ENCODE data around the gene SF3B6. TPM values are rescaled to one million over a fixed set of nuclear protein-coding genes. Genes with fewer than 3 reads are reported as not detected.

SF3B6 gene
- total RNA-seq, 1 experiment from 2014 or later, result 123 TPM

DNA sequence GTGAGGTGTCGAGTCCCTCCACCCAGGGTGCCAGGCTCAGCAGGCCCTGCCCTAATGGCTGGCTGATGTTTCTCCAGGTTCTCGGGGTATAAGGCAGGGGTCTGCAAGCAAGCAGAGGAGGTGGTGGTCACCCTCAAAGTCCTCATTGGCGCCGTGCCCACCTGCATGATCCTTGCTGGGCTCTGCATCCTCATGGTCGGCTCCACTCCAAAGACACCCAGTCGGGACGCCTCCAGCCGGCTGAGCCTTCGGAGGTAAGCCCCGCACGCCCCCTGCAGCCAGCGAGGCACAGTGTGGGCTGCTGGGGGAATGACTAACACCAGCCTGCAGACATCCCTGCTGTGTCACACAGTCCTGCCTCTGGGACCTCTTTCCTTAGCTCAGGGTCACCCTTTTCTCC lies 52.1 kb downstream of the SF3B6 start:
- BruUV-seq (replicated peaks), result no TSS peak
- TF ChIP-seq EZH2 (IDR thresholded peaks at IDR 0.05; ENCODE audit: low read depth), result no peak
- TF ChIP-seq, protein P1, sequence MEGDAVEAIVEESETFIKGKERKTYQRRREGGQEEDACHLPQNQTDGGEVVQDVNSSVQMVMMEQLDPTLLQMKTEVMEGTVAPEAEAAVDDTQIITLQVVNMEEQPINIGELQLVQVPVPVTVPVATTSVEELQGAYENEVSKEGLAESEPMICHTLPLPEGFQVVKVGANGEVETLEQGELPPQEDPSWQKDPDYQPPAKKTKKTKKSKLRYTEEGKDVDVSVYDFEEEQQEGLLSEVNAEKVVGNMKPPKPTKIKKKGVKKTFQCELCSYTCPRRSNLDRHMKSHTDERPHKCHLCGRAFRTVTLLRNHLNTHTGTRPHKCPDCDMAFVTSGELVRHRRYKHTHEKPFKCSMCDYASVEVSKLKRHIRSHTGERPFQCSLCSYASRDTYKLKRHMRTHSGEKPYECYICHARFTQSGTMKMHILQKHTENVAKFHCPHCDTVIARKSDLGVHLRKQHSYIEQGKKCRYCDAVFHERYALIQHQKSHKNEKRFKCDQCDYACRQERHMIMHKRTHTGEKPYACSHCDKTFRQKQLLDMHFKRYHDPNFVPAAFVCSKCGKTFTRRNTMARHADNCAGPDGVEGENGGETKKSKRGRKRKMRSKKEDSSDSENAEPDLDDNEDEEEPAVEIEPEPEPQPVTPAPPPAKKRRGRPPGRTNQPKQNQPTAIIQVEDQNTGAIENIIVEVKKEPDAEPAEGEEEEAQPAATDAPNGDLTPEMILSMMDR (conservative IDR thresholded peaks at IDR 0.05), result no peak
- Histone ChIP-seq H3K9me2 (ENCODE audit: insufficient read depth) (no peaks in the 10 kb centered on the region), H4K20me1 (ENCODE audit: insufficient read depth) (no peaks in the 10 kb centered on the region), H3K9me3 (ENCODE audit: insufficient read depth, low read depth) (no peaks in the 10 kb centered on the region), H3K27me3 (ENCODE audit: insufficient read depth, low read depth) (no peaks in the 10 kb centered on the region), H3K36me3 (ENCODE audit: low read depth) (no peaks in the 10 kb centered on the region), H2AFZ (no peak overlapping the region), H3K4me1 (replicated peaks; ENCODE audit: insufficient read depth) (peaks cover 19% of the 10 kb centered on the region), H3K79me2 (ENCODE audit: low read depth) (no peaks in the 10 kb centered on the region), H3K4me2 (no peak overlapping the region), H3K27ac (no peak overlapping the region), H3K4me3 (no peak overlapping the region), H3F3A (ENCODE audit: insufficient read depth, low read depth) (peaks cover 23% of the 10 kb centered on the region; the same call in 1 of the 2 replicates)
- DNase-seq, result no peak
- CTCF ChIA-PET, result no interaction called here
- POLR2A ChIA-PET (ENCODE audit: unreplicated experiment), result no interaction called here
- intact Hi-C loops (cut with micrococcal nuclease; ENCODE audit: unreplicated experiment), result no loop called here

DNA sequence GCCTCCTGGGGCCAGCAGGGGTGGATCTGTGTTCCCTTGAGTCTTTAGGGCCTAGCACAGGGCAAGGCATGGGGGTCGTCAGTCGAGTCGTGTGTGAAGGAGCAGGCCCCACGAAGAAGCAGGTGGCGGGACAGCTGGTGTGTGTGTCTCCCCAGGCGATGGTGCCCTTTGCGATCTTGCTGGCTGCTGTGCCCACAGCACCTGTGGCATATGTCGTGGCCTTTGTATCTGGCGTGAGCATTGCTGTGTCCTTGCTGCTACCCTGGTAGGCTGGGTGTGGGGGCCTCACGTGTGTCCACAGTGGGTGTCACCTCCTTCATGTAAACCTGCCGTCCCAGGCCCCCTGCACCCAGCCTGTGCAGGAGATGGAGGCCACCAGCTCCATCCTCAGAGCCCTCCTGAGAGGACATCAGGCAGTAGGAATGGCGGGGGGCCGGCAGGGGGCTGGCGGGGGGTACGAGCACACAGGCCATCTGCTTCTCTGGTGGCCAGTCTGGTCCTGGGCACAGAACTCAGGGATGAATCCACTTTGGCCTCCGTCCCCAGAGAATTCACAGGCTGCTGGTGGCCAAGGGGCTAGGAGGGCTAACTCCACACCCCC lies 53.1 kb downstream of the SF3B6 start:
- Histone ChIP-seq H3K4me1 (replicated peaks; ENCODE audit: insufficient read depth) (peaks cover 19% of the 10 kb centered on the region), H3K79me2 (ENCODE audit: low read depth) (no peaks in the 10 kb centered on the region), H2AFZ (no peak overlapping the region), H3K4me3 (no peak overlapping the region), H3K27me3 (ENCODE audit: insufficient read depth, low read depth) (no peaks in the 10 kb centered on the region), H3K36me3 (ENCODE audit: low read depth) (no peaks in the 10 kb centered on the region), H3F3A (ENCODE audit: insufficient read depth, low read depth) (peaks cover 23% of the 10 kb centered on the region; the same call in 1 of the 2 replicates), H3K27ac (no peak overlapping the region), H3K9me3 (ENCODE audit: insufficient read depth, low read depth) (no peaks in the 10 kb centered on the region), H4K20me1 (ENCODE audit: insufficient read depth) (no peaks in the 10 kb centered on the region), H3K9me2 (ENCODE audit: insufficient read depth) (no peaks in the 10 kb centered on the region), H3K4me2 (no peak overlapping the region)
- DNase-seq, result no peak
- ChIA-PET POLR2A (ENCODE audit: unreplicated experiment) (no interaction called here), CTCF (no interaction called here)
- BruUV-seq (replicated peaks), result no TSS peak
- intact Hi-C loops (cut with micrococcal nuclease; ENCODE audit: unreplicated experiment), result no loop called here
- TF ChIP-seq, protein P1 (conservative IDR thresholded peaks at IDR 0.05), result no peak
- TF ChIP-seq EZH2 (IDR thresholded peaks at IDR 0.05; ENCODE audit: low read depth), result no peak

DNA sequence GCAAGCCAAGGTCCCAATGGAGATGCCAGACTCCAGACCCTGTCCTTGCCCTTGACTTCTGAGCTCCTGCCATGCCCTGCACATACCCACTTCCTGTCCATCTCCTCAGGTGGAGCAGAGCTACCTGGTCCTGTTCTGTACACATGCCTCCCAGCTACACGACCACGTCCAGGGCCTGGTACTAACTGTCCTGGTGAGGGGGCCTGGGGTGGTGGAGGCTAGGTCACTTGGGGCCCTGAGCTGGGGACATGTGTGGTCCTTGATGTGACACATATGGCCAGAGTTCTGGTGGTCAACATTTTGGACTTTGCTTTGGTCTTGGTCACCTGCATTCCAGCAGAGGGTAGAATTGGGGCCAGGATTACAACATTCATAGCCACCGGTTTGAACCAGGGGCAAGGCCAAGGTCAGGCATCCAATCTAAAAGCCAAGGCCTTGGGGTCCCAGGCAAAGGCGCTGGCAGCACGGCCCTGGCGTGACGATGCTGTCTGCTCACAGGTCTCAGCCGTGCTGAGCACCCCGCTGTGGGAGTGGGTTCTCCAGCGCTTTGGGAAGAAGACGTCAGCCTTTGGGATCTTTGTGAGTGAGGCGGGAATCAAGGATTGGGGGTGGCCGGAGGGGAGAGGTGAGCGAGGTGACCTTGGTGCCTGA lies 53.7 kb downstream of the SF3B6 start:
- no peak overlapping the region for H2AFZ ChIP-seq
- H3F3A ChIP-seq (ENCODE audit: insufficient read depth, low read depth), result peaks cover 25% of the 10 kb centered on the region; the same call in 1 of the 2 replicates
- H3K4me2 ChIP-seq, result no peak overlapping the region
- H3K27me3 ChIP-seq (ENCODE audit: insufficient read depth, low read depth), result no peaks in the 10 kb centered on the region
- TF ChIP-seq, protein P1 (conservative IDR thresholded peaks at IDR 0.05), result no peak
- no peak for TF ChIP-seq EZH2 (IDR thresholded peaks at IDR 0.05; ENCODE audit: low read depth)
- no peak for DNase-seq
- ChIA-PET CTCF (interaction anchor here (0.6 kb wide), 1 partner anchor 220 kb away, joined by 3 read pairs; no protein-coding TSS in a partner anchor), POLR2A (ENCODE audit: unreplicated experiment) (no interaction called here)
- no peak overlapping the region for H3K4me3 ChIP-seq
- H3K9me2 ChIP-seq (ENCODE audit: insufficient read depth), result no peaks in the 10 kb centered on the region
- intact Hi-C loops (cut with micrococcal nuclease; ENCODE audit: unreplicated experiment), result no loop called here
- no TSS peak for BruUV-seq (replicated peaks)
- no peaks in the 10 kb centered on the region for H4K20me1 ChIP-seq (ENCODE audit: insufficient read depth)
- no peak overlapping the region for H3K27ac ChIP-seq
- no peaks in the 10 kb centered on the region for H3K36me3 ChIP-seq (ENCODE audit: low read depth)
- H3K79me2 ChIP-seq (ENCODE audit: low read depth), result no peaks in the 10 kb centered on the region
- H3K4me1 ChIP-seq (replicated peaks; ENCODE audit: insufficient read depth), result peaks cover 19% of the 10 kb centered on the region
- H3K9me3 ChIP-seq (ENCODE audit: insufficient read depth, low read depth), result no peaks in the 10 kb centered on the region

Measured in PC-9 (cell line).